HG02610 (cell line): ENCODE results near the gene TMPRSS11A.

Experiments used
- ATAC-seq: cut with Tn5 transposase; IDR thresholded peaks from one replicate; pipeline ENCODE4 v1.9.1; 2021; ENCODE audit warnings: mild to moderate bottlenecking, moderate library complexity; ENCODE audit not compliant: unreplicated experiment

Gene TMPRSS11A, protein sequence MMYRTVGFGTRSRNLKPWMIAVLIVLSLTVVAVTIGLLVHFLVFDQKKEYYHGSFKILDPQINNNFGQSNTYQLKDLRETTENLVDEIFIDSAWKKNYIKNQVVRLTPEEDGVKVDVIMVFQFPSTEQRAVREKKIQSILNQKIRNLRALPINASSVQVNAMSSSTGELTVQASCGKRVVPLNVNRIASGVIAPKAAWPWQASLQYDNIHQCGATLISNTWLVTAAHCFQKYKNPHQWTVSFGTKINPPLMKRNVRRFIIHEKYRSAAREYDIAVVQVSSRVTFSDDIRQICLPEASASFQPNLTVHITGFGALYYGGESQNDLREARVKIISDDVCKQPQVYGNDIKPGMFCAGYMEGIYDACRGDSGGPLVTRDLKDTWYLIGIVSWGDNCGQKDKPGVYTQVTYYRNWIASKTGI

GRCh38 chr4:67963356-67963755 lies at the start of gene TMPRSS11A:
Gene TMPRSS11A (minus strand): TSS chr4:67963493. CDS start chr4:67963393, 100 bp downstream.
- ATAC-seq, result no peak

DNA sequence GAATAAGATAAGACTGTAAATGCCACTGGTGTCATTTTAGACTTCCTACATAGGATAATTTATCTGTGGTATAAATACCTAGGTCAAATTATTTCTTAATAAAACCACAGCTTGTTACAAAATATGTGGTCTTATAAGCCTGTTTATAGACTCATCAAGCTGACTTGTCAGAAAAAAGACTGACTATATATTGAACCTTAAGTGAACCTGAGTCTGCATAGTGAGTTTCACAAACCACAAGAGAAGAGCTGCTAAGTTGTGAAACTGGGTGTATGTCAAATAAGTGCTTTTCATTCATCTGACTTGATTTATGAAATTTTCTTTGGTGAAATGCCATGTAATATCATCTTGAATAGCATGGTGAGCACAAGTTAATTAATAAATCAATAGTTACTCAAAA lies 48.4 kb upstream of the TMPRSS11A start:
- no peak for ATAC-seq

GRCh38 chr4:68002906-68003305 lies 39.6 kb upstream of the TMPRSS11A start:
- no peak for ATAC-seq

DNA sequence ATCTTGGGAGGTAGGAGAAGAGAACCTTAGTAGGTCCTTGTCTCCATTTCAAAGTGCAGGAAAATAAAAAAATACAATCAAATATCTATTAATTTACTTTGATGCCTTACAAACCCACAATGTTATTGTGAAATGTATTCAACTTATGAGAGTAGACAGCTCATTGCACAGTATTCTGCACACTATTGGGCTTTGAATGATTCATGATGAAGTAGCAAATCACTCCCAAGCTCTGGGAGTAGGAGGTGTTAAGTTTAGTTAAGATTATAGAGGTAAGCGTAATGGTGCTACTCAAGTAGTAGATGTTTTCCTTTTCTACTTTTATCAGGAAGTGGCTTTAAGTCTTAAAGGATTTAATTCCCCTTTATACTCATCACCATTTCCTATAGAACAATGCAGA lies 32.8 kb upstream of the TMPRSS11A start:
- ATAC-seq, result no peak

- ATAC-seq, result no peak
Observed at GRCh38 chr4:67988991-67989390, 25.7 kb upstream of the TMPRSS11A start.

- ATAC-seq, result no peak
Observed at GRCh38 chr4:67983333-67983732, 20.0 kb upstream of the TMPRSS11A start.

- no peak for ATAC-seq
Observed at GRCh38 chr4:67980512-67980911, 17.2 kb upstream of the TMPRSS11A start.

DNA sequence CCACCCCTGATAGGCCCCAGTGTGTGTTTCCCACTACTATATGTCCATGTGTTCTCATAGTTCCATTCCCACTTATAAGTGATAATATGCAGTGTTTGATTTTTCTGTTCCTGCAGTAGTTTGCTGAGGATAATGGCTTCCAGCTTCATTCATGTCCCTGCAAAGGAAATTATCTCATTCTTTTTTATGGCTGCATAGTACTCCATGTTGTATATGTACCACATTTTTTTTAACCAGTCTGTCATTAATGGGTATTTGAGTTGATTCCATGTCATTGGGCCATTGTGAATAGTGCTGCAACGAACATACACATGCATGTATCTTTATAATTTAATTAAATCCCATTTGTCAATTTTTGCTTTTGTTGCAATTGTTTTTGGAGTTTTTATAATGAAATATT lies 10.3 kb upstream of the TMPRSS11A start:
- ATAC-seq, result no peak

GRCh38 chr4:67954890-67955289 lies 8.4 kb downstream of the TMPRSS11A start:
- ATAC-seq, result no peak

DNA sequence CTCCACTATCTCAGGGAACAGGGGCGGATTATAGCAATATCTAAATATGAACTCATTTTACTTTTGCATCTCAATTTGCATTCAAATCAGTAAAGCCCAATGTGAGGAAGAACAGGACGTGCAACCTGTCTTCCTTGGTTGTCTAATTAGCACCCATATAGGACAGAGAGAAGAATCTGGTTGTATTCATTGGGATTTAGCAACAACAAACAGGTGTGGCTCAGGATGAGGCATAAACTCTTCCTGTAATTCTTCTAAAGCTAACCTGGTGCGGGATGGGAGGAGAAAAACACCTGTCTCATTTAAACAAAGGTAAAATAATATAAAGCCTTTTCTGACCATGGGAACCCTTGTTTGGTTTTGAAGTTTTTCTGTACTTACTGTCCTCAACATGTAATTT lies 22.2 kb downstream of the TMPRSS11A start:
- ATAC-seq, result no peak

DNA sequence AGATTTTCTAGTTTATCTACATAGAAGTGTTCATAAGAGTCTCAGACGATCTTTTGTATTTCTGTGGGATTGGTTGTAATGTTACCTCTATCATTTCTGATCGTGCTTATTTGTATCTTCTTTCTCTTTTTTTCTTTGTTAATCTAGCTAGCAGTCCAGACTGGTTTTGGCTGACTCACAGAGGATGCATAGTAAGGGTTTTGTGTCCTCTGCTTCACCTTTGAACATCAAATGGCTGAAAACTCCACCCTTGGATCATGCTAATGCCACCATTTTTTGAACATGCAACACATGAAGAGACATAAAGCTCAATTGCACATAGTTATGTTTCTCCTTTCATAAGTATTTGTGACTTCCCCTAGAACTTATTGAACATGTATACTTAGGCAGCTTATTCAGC lies 22.8 kb downstream of the TMPRSS11A start:
- no peak for ATAC-seq

- ATAC-seq, result no peak
Observed at GRCh38 chr4:67939195-67939594, 24.1 kb downstream of the TMPRSS11A start.

GRCh38 chr4:67935888-67936287 lies 27.4 kb downstream of the TMPRSS11A start:
- ATAC-seq, result no peak

- ATAC-seq, result no peak
Observed at GRCh38 chr4:67934628-67935027, 28.7 kb downstream of the TMPRSS11A start.

DNA sequence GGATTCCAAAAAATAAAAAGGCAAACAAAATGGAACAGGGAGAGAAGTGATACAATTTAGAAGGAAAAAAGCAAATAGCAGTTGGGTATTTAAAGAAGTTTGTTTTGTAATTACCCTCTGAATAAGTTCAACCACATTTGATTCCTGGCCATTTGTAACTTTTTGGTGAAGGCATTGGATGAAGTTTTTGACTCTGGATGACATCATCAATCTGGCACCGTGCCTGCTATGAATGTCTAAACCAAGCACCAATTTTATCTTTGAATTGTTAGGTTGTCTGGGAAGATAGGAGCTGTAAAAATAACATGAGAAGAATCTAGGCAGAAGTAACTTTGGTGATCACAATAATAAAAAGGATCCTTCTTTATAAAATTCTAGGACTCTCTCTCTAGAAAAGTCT lies 29.5 kb downstream of the TMPRSS11A start:
- ATAC-seq, result no peak

GRCh38 chr4:67933038-67933437 lies 30.3 kb downstream of the TMPRSS11A start:
- ATAC-seq, result no peak

GRCh38 chr4:67931256-67931655 lies 32.0 kb downstream of the TMPRSS11A start:
- ATAC-seq, result no peak

- ATAC-seq, result no peak
Observed at GRCh38 chr4:67929426-67929825, 33.9 kb downstream of the TMPRSS11A start.

GRCh38 chr4:67928546-67928945 lies 34.7 kb downstream of the TMPRSS11A start:
- no peak for ATAC-seq

DNA sequence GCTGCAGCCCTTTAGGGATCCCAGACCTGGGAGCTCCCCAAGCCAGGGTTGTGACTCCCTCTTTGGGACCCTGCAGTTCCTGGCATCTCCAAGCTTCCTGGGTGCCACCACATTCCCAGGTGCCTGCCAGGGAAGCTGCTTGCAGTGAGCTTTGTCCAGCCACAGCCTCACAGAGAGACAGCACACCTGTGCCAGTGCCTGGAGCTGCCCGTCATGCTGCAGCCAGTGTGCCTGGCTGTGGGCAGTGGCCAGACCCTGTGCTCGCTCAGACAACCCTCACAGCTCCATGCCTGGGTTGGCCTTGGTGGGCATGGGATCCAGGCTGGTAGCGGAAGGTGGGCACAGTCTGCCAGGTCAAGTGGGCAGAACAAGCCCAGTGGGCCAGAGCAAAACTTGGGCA lies 36.0 kb downstream of the TMPRSS11A start:
- no peak for ATAC-seq

DNA sequence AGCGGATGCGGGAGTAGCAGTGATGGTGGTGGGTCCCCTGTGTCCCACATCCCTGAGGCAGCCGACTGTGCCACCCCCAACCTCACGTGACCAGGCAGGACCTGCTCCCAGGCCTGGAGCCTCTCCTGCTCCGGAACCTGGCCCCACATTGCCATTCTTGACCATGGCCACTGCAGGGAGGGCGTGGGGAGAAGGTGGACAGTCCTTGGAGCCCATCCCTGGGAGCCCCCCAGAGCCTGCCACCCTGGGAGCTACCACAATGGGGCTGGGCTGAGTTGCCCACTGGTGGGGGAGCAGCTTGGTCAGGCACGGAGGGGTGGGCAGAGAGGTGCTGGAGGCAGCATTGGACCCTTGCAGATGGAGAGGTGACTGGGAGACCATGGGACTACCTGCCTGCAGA lies 36.8 kb downstream of the TMPRSS11A start:
- no peak for ATAC-seq

GRCh38 chr4:67922697-67923096 lies 40.6 kb downstream of the TMPRSS11A start:
- ATAC-seq, result no peak

DNA sequence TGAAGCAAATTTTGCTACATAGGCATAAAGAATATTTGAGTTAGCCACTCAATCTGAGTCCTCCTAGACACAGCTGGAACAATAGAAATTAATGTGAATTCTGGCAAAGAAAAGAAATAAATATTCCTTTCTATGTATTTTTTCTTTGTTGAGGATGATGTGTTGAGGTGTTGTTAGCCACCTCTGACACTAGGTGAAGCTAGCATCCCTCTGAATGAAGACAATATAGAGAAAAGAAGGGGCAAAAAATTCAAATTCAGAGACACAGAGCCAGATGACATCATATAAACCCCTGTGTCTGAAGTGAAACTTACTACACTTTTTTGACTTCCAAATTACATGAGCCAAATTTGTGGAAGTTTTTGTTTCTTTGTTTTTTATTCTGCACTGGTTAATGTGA lies 44.9 kb downstream of the TMPRSS11A start:
- no peak for ATAC-seq
